HCEC 1CT (cell line): Measurements from ENCODE around the gene CHST11.
A peak's percentile ranks its signal among the peaks of the same experiment; 100 is the strongest.

Experiments used
- DNase-seq: peaks from one replicate; pipeline ENCODE4 v3.0.0-alpha.2; 2017

Gene CHST11

GRCh38 chr12:104456417-104456949 lies at the start of gene CHST11:
Gene CHST11 (plus strand): TSS chr12:104456948.
- DNase-seq: peak; percentile 76

GRCh38 chr12:104407438-104407837 lies 49.3 kb upstream of the CHST11 start:
- no peak for DNase-seq

- DNase-seq: no peak
Measured at GRCh38 chr12:104407922-104408321, 48.8 kb upstream of the CHST11 start.

GRCh38 chr12:104410326-104410725 lies 46.4 kb upstream of the CHST11 start:
- no peak for DNase-seq

- DNase-seq: peak; percentile 68
Measured at GRCh38 chr12:104410786-104411185, 46.0 kb upstream of the CHST11 start.

- DNase-seq: no peak
Measured at GRCh38 chr12:104411826-104412641, 44.7 kb upstream of the CHST11 start.

- no peak for DNase-seq
Measured at GRCh38 chr12:104412681-104413080, 44.1 kb upstream of the CHST11 start.

- DNase-seq: no peak
Measured at GRCh38 chr12:104413330-104413729, 43.4 kb upstream of the CHST11 start.

GRCh38 chr12:104414581-104415341 lies 42.0 kb upstream of the CHST11 start:
- no peak for DNase-seq

- no peak for DNase-seq
Measured at GRCh38 chr12:104415342-104415980, 41.3 kb upstream of the CHST11 start.

- DNase-seq: no peak
Measured at GRCh38 chr12:104416136-104416535, 40.6 kb upstream of the CHST11 start.

GRCh38 chr12:104416585-104416984 lies 40.2 kb upstream of the CHST11 start:
- no peak for DNase-seq

GRCh38 chr12:104419717-104420116 lies 37.0 kb upstream of the CHST11 start:
- DNase-seq: no peak

- no peak for DNase-seq
Measured at GRCh38 chr12:104420868-104421267, 35.9 kb upstream of the CHST11 start.

GRCh38 chr12:104421343-104421742 lies 35.4 kb upstream of the CHST11 start:
- no peak for DNase-seq

- no peak for DNase-seq
Measured at GRCh38 chr12:104422441-104422840, 34.3 kb upstream of the CHST11 start.

GRCh38 chr12:104423273-104423672 lies 33.5 kb upstream of the CHST11 start:
- DNase-seq: no peak

GRCh38 chr12:104423809-104424208 lies 32.9 kb upstream of the CHST11 start:
- DNase-seq: no peak

- no peak for DNase-seq
Measured at GRCh38 chr12:104424955-104425354, 31.8 kb upstream of the CHST11 start.

GRCh38 chr12:104425614-104426013 lies 31.1 kb upstream of the CHST11 start:
- no peak for DNase-seq

- peak; percentile 60 for DNase-seq
Measured at GRCh38 chr12:104426926-104427546, 29.7 kb upstream of the CHST11 start.

GRCh38 chr12:104427547-104427938 lies 29.2 kb upstream of the CHST11 start:
- DNase-seq: no peak

- DNase-seq: no peak
Measured at GRCh38 chr12:104433061-104433460, 23.7 kb upstream of the CHST11 start.
